Measurements from ENCODE around the gene MCRIP1. TPM values are rescaled to one million over a fixed set of nuclear protein-coding genes. Genes with fewer than 3 reads are reported as not detected.
A peak's percentile ranks its signal among the peaks of the same experiment; 100 is the strongest.

Gene MCRIP1
- total RNA-seq, 1 experiment from 2014 or later, result 115 TPM

DNA sequence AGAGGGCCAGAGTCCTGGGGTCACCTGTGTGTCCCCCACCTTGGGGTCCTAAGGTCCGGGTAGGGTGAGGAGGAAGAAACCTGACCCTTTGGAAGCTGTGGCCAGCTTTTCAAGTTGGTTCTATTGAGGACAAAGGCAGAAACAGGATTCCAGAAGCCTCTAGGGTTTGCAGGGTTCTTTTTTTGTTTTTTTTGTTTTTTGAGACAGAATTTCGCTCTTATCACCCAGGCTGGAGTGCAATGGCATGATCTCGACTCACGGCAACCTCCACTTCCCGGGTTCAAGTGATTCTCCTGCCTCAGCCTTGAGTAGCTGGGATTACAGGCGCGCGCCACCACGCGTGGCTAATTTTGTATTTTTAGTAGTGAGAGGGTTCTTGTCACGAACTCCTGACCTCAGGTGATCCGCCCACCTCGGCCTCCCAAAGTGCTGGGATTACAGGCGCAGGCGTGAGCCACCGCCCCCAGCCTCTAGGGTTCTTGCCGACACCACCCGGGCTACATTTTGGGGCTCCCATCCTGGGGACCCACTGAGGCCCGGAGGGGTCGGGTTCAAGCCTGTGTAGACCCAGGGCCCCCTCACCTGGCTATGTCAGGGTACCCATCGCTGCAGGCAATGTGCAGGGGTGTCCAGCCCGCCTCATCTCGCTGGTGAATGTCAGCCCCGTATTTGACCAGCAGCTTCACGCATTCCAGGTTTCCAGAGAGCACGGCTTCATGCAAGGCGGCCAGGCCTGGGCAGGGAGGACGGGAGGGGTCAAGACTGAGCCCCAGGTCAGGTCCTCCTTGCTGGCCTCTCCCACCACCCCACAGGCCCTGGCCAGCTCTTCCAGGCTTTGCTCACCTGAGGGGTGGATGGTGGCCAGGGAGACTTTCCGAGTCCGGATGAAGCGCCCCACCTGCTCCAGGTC, 1.1 kb upstream of the MCRIP1 start:
- in situ Hi-C loops (cut with HindIII; ENCODE audit: low pct_unique_long_range_greater_than_20kb, low sequenced_read_pairs), result no loop called here
- no TSS peak for BruUV-seq (replicated peaks)
- ChIA-PET POLR2A (interaction anchor here (0.7 kb wide), 1 partner anchor 28 kb away, joined by 3 read pairs; no protein-coding TSS in a partner anchor), CTCF (no interaction called here)
- Histone ChIP-seq H3K4me3 (ENCODE audit: low read depth in 2 of 2, low read length in 2 of 2) (peak overlapping the region; percentile 60 to 72), H3K9me3 (ENCODE audit: control insufficient read depth, insufficient read depth, low read depth, low read length) (no peaks in the 10 kb centered on the region), H3K27ac (ENCODE audit: low read length) (peak overlapping the region; percentile 91), H3K36me3 (ENCODE audit: control insufficient read depth, insufficient read depth, low read length) (no peaks in the 10 kb centered on the region; the same call in 1 of the 2 replicates), H3K4me1 (ENCODE audit: control insufficient read depth, insufficient read depth, low read length) (peaks cover 11% of the 10 kb centered on the region), H3K27me3 (ENCODE audit: control insufficient read depth, insufficient read depth, low read length) (no peaks in the 10 kb centered on the region)
- no peak for DNase-seq (ENCODE audit: low read depth, low spot score)
- ATAC-seq, result no peak
- intact Hi-C loops (cut with micrococcal nuclease; ENCODE audit: unreplicated experiment), result no loop called here
- TF ChIP-seq POLR2AphosphoS5 (IDR thresholded peaks at IDR 0.05; ENCODE audit: low read depth, low read length) (no peak), SIN3A (IDR thresholded peaks at IDR 0.05; ENCODE audit: borderline replicate concordance, insufficient read depth, low read depth, low read length) (no peak)
- TF ChIP-seq, protein P1, sequence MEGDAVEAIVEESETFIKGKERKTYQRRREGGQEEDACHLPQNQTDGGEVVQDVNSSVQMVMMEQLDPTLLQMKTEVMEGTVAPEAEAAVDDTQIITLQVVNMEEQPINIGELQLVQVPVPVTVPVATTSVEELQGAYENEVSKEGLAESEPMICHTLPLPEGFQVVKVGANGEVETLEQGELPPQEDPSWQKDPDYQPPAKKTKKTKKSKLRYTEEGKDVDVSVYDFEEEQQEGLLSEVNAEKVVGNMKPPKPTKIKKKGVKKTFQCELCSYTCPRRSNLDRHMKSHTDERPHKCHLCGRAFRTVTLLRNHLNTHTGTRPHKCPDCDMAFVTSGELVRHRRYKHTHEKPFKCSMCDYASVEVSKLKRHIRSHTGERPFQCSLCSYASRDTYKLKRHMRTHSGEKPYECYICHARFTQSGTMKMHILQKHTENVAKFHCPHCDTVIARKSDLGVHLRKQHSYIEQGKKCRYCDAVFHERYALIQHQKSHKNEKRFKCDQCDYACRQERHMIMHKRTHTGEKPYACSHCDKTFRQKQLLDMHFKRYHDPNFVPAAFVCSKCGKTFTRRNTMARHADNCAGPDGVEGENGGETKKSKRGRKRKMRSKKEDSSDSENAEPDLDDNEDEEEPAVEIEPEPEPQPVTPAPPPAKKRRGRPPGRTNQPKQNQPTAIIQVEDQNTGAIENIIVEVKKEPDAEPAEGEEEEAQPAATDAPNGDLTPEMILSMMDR (IDR thresholded peaks at IDR 0.05), result no peak

DNA sequence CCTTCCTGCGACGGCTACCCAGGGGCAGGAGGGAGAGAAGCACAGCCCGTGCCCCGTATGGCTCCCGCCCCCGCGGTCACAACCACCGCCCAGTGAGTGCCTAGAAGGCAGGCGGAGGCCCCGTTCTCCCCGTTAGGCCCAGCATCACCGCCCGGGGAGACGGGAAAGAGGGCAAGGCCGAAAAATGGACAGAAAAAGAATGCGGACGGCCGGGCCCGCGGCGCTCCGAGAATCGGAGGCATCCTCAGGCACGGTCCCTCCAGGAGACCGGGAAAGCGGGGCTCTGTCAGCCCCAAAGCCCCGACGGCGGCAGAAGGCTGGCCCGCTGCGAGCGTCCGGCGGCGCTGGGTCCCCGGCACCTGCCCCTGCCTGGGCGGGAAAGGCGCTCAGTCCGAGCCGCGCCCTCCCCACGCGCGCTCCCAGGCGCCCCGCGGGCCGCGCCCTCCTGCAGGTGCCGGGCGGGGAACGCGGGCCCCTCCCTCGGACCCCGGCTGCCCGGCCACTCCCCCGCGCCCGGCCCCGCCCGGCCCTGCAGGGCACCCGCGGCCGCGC, 407 bp downstream of the MCRIP1 start:
- Histone ChIP-seq H3K36me3 (ENCODE audit: control insufficient read depth, insufficient read depth, low read length) (no peaks in the 10 kb centered on the region; the same call in 1 of the 2 replicates), H3K27ac (ENCODE audit: low read length) (peak overlapping the region; percentile 86), H3K27me3 (ENCODE audit: control insufficient read depth, insufficient read depth, low read length) (no peaks in the 10 kb centered on the region), H3K4me3 (ENCODE audit: low read depth in 2 of 2, low read length in 2 of 2) (peak overlapping the region; percentile 77 to 84), H3K4me1 (ENCODE audit: control insufficient read depth, insufficient read depth, low read length) (peaks cover 18% of the 10 kb centered on the region), H3K9me3 (ENCODE audit: control insufficient read depth, insufficient read depth, low read depth, low read length) (no peaks in the 10 kb centered on the region)
- in situ Hi-C loops (cut with HindIII; ENCODE audit: low pct_unique_long_range_greater_than_20kb, low sequenced_read_pairs), result no loop called here
- intact Hi-C loops (cut with micrococcal nuclease; ENCODE audit: unreplicated experiment), result no loop called here
- POLR2A ChIA-PET, result interaction anchor here (0.9 kb wide), 1 partner anchor 98 kb away, joined by 3 read pairs; no protein-coding TSS in a partner anchor
- ATAC-seq (peak; percentile 47), DNase-seq (ENCODE audit: low read depth, low spot score) (no peak)
- CTCF ChIA-PET, result no interaction called here
- TF ChIP-seq TCF7L2 (IDR thresholded peaks at IDR 0.05; ENCODE audit: low read depth, low read length) (no peak), SIN3A (IDR thresholded peaks at IDR 0.05; ENCODE audit: borderline replicate concordance, insufficient read depth, low read depth, low read length) (peak; percentile 43), POLR2AphosphoS5 (IDR thresholded peaks at IDR 0.05; ENCODE audit: low read depth, low read length) (no peak)
- TF ChIP-seq, protein P2, sequence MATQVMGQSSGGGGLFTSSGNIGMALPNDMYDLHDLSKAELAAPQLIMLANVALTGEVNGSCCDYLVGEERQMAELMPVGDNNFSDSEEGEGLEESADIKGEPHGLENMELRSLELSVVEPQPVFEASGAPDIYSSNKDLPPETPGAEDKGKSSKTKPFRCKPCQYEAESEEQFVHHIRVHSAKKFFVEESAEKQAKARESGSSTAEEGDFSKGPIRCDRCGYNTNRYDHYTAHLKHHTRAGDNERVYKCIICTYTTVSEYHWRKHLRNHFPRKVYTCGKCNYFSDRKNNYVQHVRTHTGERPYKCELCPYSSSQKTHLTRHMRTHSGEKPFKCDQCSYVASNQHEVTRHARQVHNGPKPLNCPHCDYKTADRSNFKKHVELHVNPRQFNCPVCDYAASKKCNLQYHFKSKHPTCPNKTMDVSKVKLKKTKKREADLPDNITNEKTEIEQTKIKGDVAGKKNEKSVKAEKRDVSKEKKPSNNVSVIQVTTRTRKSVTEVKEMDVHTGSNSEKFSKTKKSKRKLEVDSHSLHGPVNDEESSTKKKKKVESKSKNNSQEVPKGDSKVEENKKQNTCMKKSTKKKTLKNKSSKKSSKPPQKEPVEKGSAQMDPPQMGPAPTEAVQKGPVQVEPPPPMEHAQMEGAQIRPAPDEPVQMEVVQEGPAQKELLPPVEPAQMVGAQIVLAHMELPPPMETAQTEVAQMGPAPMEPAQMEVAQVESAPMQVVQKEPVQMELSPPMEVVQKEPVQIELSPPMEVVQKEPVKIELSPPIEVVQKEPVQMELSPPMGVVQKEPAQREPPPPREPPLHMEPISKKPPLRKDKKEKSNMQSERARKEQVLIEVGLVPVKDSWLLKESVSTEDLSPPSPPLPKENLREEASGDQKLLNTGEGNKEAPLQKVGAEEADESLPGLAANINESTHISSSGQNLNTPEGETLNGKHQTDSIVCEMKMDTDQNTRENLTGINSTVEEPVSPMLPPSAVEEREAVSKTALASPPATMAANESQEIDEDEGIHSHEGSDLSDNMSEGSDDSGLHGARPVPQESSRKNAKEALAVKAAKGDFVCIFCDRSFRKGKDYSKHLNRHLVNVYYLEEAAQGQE (IDR thresholded peaks at IDR 0.05; ENCODE audit: insufficient read depth in 1 of 2, low read depth in 2 of 2, low read length in 1 of 2), result no peak
- BruUV-seq (replicated peaks), result no TSS peak
